PC-9 (cell line): Measurements from ENCODE around the gene SDK1. TPM values are rescaled to one million over a fixed set of nuclear protein-coding genes. Genes with fewer than 3 reads are reported as not detected.

ENCODE experiments used
- BruUV-seq: library from RNA; stranded (reverse); fragments of 400-500 nt; replicated peaks from 2 replicates; lab custom pipeline; 2021; lab: Mats Ljungman, UMichigan
- CTCF ChIA-PET: fragments of 300-600 bp; sonication (Branson Sonifier 250); formaldehyde crosslinking; loops from one replicate; lab custom pipeline; 2022; ENCODE audit warnings: antibody characterized with exemption; lab: Charles Lee
- POLR2A ChIA-PET: fragments of 300-600 bp; sonication (Branson Sonifier 250); formaldehyde crosslinking; loops from one replicate; lab custom pipeline; 2022; ENCODE audit warnings: antibody characterized with exemption; ENCODE audit not compliant: unreplicated experiment; lab: Charles Lee
- DNase-seq, 2 experiments: peaks; one replicate each; pipeline versions ENCODE4 v3.0.0 to v3.0.0-alpha.2; 2015 to 2022; ENCODE audit warnings: mixed read lengths in 1 of 2
- H2AFZ ChIP-seq: fragments of 200-600 bp; sonication (generic); 2 replicates; pipeline ENCODE4 v1.8.1; 2017; ENCODE audit warnings: antibody characterized with exemption
- H3F3A ChIP-seq: fragments of 200-600 bp; sonication (generic); 2 replicates; pipeline ENCODE4 v1.8.1; 2017; ENCODE audit warnings: antibody characterized with exemption, mild to moderate bottlenecking, low read depth; ENCODE audit not compliant: insufficient read depth
- H3K27ac ChIP-seq: fragments of 200-600 bp; sonication (generic); 2 replicates; pipeline ENCODE4 v1.6.1; 2016; ENCODE audit warnings: mixed run types
- H3K27me3 ChIP-seq: fragments of 200-600 bp; sonication (generic); 2 replicates; pipeline ENCODE4 v1.6.1; 2016; ENCODE audit warnings: low read depth, mixed run types; ENCODE audit not compliant: insufficient read depth
- H3K36me3 ChIP-seq: fragments of 200-600 bp; sonication (generic); 2 replicates; pipeline ENCODE4 v1.6.1; 2016; ENCODE audit warnings: low read depth, mixed run types
- H3K4me1 ChIP-seq: fragments of 200-600 bp; sonication (generic); replicated peaks from 2 replicates; pipeline ENCODE4 v1.6.1; 2016; ENCODE audit warnings: mixed run types; ENCODE audit not compliant: insufficient read depth
- H3K4me2 ChIP-seq: fragments of 200-600 bp; sonication (generic); 2 replicates; pipeline ENCODE4 v1.6.1; 2017; ENCODE audit warnings: mixed run types
- H3K4me3 ChIP-seq: fragments of 200-600 bp; sonication (generic); 2 replicates; pipeline ENCODE4 v1.6.1; 2016; ENCODE audit warnings: mixed run types
- H3K79me2 ChIP-seq: fragments of 200-600 bp; sonication (generic); 2 replicates; pipeline ENCODE4 v1.6.1; 2017; ENCODE audit warnings: low read depth, mixed run types
- H3K9me2 ChIP-seq: fragments of 200-600 bp; sonication (generic); 2 replicates; pipeline ENCODE4 v1.8.1; 2017; ENCODE audit warnings: mild to moderate bottlenecking; ENCODE audit not compliant: insufficient read depth
- H3K9me3 ChIP-seq: fragments of 200-600 bp; sonication (generic); 2 replicates; pipeline ENCODE4 v1.8.1; 2016; ENCODE audit warnings: low read depth; ENCODE audit not compliant: insufficient read depth
- H4K20me1 ChIP-seq: fragments of 200-600 bp; sonication (generic); 2 replicates; pipeline ENCODE4 v1.8.1; 2017; ENCODE audit not compliant: insufficient read depth
- CTCF ChIP-seq: fragments of 200-600 bp; sonication (generic); conservative IDR thresholded peaks from 2 replicates; pipeline ENCODE4 v1.6.1; 2017; ENCODE audit warnings: mixed run types, antibody characterized with exemption, mild to moderate bottlenecking, moderate library complexity
- EZH2 ChIP-seq: fragments of 200-600 bp; sonication (generic); IDR thresholded peaks from 2 replicates; pipeline ENCODE4 v1.8.0; 2017; ENCODE audit warnings: antibody characterized with exemption, low read depth
- intact Hi-C: fragments of 100-400 bp; cut with micrococcal nuclease; formaldehyde crosslinking; loops from one replicate; pipeline ENCODE4 v1.10.0; 2022; ENCODE audit not compliant: unreplicated experiment
- total RNA-seq: library from RNA; stranded (reverse); gene quantifications from 2 replicates; pipeline ENCODE4 v1.2.3, GENCODE V29; 2021

SDK1 gene
- total RNA-seq, 1 experiment from 2014 or later, result not detected

GRCh38 chr7:4010061-4010605 is 709.1 kb downstream of the SDK1 start:
- Histone ChIP-seq H3K27ac (no peak overlapping the region), H3K79me2 (no peaks in the 10 kb centered on the region), H3F3A (no peaks in the 10 kb centered on the region), H3K36me3 (no peaks in the 10 kb centered on the region), H3K4me2 (no peak overlapping the region), H3K9me2 (no peaks in the 10 kb centered on the region), H4K20me1 (no peaks in the 10 kb centered on the region), H3K4me3 (no peak overlapping the region), H3K27me3 (peaks cover 99% of the 10 kb centered on the region), H2AFZ (no peak overlapping the region), H3K4me1 (no peaks in the 10 kb centered on the region), H3K9me3 (no peaks in the 10 kb centered on the region)
- intact Hi-C loops, result no loop called here
- TF ChIP-seq CTCF (no peak), EZH2 (no peak)
- CTCF ChIA-PET, result no interaction called here
- POLR2A ChIA-PET, result no interaction called here
- BruUV-seq, result no TSS peak
- DNase-seq, result no peak

GRCh38 chr7:4010923-4011656 is 710.0 kb downstream of the SDK1 start:
- Histone ChIP-seq H3K36me3 (no peaks in the 10 kb centered on the region), H3K4me3 (no peak overlapping the region), H3K9me3 (no peaks in the 10 kb centered on the region), H3K4me1 (no peaks in the 10 kb centered on the region), H3K9me2 (no peaks in the 10 kb centered on the region), H3K27me3 (peaks cover 99% of the 10 kb centered on the region), H3F3A (no peaks in the 10 kb centered on the region), H3K27ac (no peak overlapping the region), H4K20me1 (no peaks in the 10 kb centered on the region), H3K79me2 (no peaks in the 10 kb centered on the region), H2AFZ (no peak overlapping the region), H3K4me2 (no peak overlapping the region)
- no peak for TF ChIP-seq CTCF
- no peak for TF ChIP-seq EZH2
- intact Hi-C loops, result no loop called here
- ChIA-PET POLR2A (interaction anchor here (0.7 kb wide), 1 partner anchor 25 kb away, joined by 3 read pairs; no protein-coding TSS in a partner anchor), CTCF (no interaction called here)
- no TSS peak for BruUV-seq
- DNase-seq, result no peak

- ChIA-PET CTCF (no interaction called here), POLR2A (interaction anchor here (0.5 kb wide), 1 partner anchor 247 kb away, joined by 3 read pairs; no protein-coding TSS in a partner anchor)
- Histone ChIP-seq H3K27ac (no peak overlapping the region), H3K9me2 (no peaks in the 10 kb centered on the region), H3F3A (no peaks in the 10 kb centered on the region), H3K9me3 (no peaks in the 10 kb centered on the region), H3K36me3 (no peaks in the 10 kb centered on the region), H3K4me3 (no peak overlapping the region), H3K79me2 (no peaks in the 10 kb centered on the region), H3K4me2 (no peak overlapping the region), H3K4me1 (no peaks in the 10 kb centered on the region), H2AFZ (no peak overlapping the region), H4K20me1 (no peaks in the 10 kb centered on the region), H3K27me3 (peaks cover 99% of the 10 kb centered on the region)
- no peak for TF ChIP-seq CTCF
- no peak for TF ChIP-seq EZH2
- no TSS peak for BruUV-seq
- DNase-seq, result no peak
- intact Hi-C loops, result no loop called here
Observed at GRCh38 chr7:4013793-4014192, 712.7 kb downstream of the SDK1 start.
